Osteoblast (primary cell): ENCODE measurements around the gene RFX2. TPM values are rescaled to one million over a fixed set of nuclear protein-coding genes. Genes with fewer than 3 reads are reported as not detected.

Experiments
- DNase-seq: peaks from one replicate; pipeline ENCODE4 v3.0.0; 2011; ENCODE audit warnings: low spot score, mixed read lengths; ENCODE audit not compliant: insufficient read length; ENCODE audit errors: missing footprints
- H2AFZ ChIP-seq: 2 replicates; pipeline ENCODE4 v1.6.0; 2011; ENCODE audit warnings: mild to moderate bottlenecking, low read length
- H3K27ac ChIP-seq: 2 replicates; pipeline ENCODE4 v1.5.1; 2011; ENCODE audit warnings: mild to moderate bottlenecking, low read depth, low read length, moderate library complexity
- H3K27me3 ChIP-seq: 2 replicates; pipeline ENCODE4 v1.6.0; 2012; ENCODE audit warnings: mild to moderate bottlenecking, control low read depth, inconsistent platforms, low read length, moderate library complexity; ENCODE audit not compliant: insufficient read depth
- H3K36me3 ChIP-seq: 2 replicates; pipeline ENCODE4 v1.5.1; 2011; ENCODE audit warnings: mild to moderate bottlenecking, low read length, control low read depth, moderate library complexity; ENCODE audit not compliant: insufficient read depth
- H3K4me1 ChIP-seq: 2 replicates; pipeline ENCODE4 v1.5.1; 2011; ENCODE audit warnings: mild to moderate bottlenecking, low read length, control low read depth, moderate library complexity; ENCODE audit not compliant: insufficient read depth
- H3K4me2 ChIP-seq: 2 replicates; pipeline ENCODE4 v1.6.0; 2011; ENCODE audit warnings: mild to moderate bottlenecking, low read length; ENCODE audit not compliant: insufficient read depth
- H3K4me3 ChIP-seq: fragments of 200-600 bp; sonication (generic); 3 replicates; pipeline ENCODE4 v1.5.1; 2012; ENCODE audit warnings: mild to moderate bottlenecking, low read length, inconsistent platforms; ENCODE audit not compliant: insufficient read depth
- H3K79me2 ChIP-seq: 2 replicates; pipeline ENCODE4 v1.6.0; 2012; ENCODE audit warnings: mild to moderate bottlenecking, low read length, control low read depth, inconsistent platforms; ENCODE audit not compliant: insufficient read depth
- H3K9me3 ChIP-seq: 2 replicates; pipeline ENCODE4 v1.5.1; 2011; ENCODE audit warnings: low read depth, low read length, control low read depth
- H4K20me1 ChIP-seq: 2 replicates; pipeline ENCODE4 v1.6.0; 2012; ENCODE audit warnings: mild to moderate bottlenecking, low read length, control low read depth; ENCODE audit not compliant: insufficient read depth
- total RNA-seq: library from RNA; depleted of rRNA; stranded (reverse); fragments of >200 nt; gene quantifications from 2 replicates; pipeline ENCODE4 v1.2.3, GENCODE V29; 2012
- TF ChIP-seq, protein P1 (sequence below): IDR thresholded peaks from 2 replicates; pipeline ENCODE4 v1.5.1; 2011; ENCODE audit warnings: mild to moderate bottlenecking, low read depth, low read length, moderate library complexity; ENCODE audit errors: extremely low read depth

The RFX2 gene
- total RNA-seq, 1 donor = 6.2 TPM

DNA sequence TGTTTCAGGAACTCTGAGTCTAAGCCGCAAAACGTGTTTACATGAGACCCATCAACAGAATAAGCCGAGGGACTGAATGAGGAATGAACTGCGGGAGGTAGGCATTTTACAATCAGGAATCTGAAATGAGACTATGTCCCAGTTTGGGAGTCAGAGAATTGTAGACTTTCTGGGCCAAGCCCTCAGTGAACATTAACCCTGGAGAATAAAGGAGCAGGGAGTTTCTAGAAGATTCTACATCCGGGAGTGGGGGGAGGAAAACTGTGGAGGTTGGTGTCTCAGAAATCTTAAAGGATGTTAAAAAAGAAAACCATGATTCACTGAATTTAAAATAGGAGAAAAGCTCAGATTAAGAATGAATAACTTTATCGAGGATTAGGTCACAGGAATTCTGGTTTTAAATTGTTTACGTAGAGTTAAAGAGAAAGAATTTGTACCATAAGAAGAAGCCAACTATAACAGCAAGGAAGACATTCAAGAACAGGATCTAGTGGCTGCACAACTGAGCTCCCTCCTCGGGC, 18.5 kb downstream of the RFX2 start:
- no peak for DNase-seq

DNA sequence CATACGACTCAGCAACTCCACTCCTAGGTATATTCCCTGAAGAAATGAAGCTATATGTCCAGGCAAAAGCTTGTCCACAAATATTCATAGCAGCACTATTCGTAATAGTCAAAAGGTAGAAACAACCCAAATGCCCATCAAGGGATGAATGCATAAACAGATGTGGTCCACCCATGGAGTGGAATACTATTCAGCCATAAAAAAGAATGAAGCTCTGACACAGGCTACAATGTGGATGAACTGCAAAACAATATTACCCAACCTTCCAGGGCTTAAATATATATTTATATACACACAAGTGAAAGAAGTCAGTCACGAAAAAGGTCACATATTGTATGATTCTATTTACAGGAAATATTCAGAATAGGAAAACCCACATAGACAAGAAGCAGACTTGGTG, 19.7 kb downstream of the RFX2 start:
- H3K79me2 ChIP-seq = no peaks in the 10 kb centered on the region
- no peaks in the 10 kb centered on the region for H3K27me3 ChIP-seq
- H2AFZ ChIP-seq = no peak overlapping the region
- H3K27ac ChIP-seq = no peak overlapping the region
- no peaks in the 10 kb centered on the region for H3K9me3 ChIP-seq
- H3K4me1 ChIP-seq = peaks cover 50% of the 10 kb centered on the region
- no peaks in the 10 kb centered on the region for H4K20me1 ChIP-seq
- no peak overlapping the region for H3K4me3 ChIP-seq
- TF ChIP-seq, protein P1, sequence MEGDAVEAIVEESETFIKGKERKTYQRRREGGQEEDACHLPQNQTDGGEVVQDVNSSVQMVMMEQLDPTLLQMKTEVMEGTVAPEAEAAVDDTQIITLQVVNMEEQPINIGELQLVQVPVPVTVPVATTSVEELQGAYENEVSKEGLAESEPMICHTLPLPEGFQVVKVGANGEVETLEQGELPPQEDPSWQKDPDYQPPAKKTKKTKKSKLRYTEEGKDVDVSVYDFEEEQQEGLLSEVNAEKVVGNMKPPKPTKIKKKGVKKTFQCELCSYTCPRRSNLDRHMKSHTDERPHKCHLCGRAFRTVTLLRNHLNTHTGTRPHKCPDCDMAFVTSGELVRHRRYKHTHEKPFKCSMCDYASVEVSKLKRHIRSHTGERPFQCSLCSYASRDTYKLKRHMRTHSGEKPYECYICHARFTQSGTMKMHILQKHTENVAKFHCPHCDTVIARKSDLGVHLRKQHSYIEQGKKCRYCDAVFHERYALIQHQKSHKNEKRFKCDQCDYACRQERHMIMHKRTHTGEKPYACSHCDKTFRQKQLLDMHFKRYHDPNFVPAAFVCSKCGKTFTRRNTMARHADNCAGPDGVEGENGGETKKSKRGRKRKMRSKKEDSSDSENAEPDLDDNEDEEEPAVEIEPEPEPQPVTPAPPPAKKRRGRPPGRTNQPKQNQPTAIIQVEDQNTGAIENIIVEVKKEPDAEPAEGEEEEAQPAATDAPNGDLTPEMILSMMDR = no peak
- DNase-seq = no peak
- H3K4me2 ChIP-seq = no peak overlapping the region
- no peaks in the 10 kb centered on the region for H3K36me3 ChIP-seq

More for the DNA sequence above, 18.5 kb downstream of the RFX2 start:
- Histone ChIP-seq H4K20me1 (no peaks in the 10 kb centered on the region), H3K27ac (peak overlapping the region; percentile 89), H3K4me2 (peak overlapping the region; percentile 83), H3K27me3 (no peaks in the 10 kb centered on the region), H3K36me3 (no peaks in the 10 kb centered on the region), H3K4me1 (peaks cover 41% of the 10 kb centered on the region), H3K79me2 (no peaks in the 10 kb centered on the region), H2AFZ (peak overlapping the region; percentile 53), H3K4me3 (peak overlapping the region; percentile 61), H3K9me3 (no peaks in the 10 kb centered on the region)
- TF ChIP-seq, protein P1 = no peak

DNA sequence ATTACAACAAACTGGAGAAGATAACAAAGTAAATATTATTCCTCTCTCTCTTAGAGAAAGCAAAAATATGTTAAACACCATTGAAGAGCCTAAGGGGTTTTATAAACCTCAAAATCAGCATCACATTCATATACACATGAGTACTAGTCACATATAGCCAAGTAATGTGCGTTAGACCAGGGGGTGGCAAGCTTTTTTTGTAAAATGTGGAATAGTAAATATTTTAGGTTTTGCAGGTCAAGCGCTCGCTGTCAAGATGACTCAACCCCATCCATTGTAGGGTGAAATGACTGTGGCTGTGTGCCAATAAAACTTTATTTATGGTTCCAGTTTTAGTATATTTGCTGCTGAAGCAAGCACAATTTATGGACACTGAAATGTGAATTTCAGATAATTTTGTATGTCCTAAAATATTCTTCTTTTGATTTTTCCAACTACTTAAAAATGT, 21.7 kb downstream of the RFX2 start:
- TF ChIP-seq, protein P1 = no peak
- H3K9me3 ChIP-seq = no peaks in the 10 kb centered on the region
- H3K27ac ChIP-seq = peak overlapping the region; percentile 50
- no peak overlapping the region for H2AFZ ChIP-seq
- no peaks in the 10 kb centered on the region for H3K27me3 ChIP-seq
- no peak overlapping the region for H3K4me3 ChIP-seq
- H3K4me2 ChIP-seq = peak overlapping the region; percentile 62
- no peaks in the 10 kb centered on the region for H4K20me1 ChIP-seq
- H3K4me1 ChIP-seq = peaks cover 50% of the 10 kb centered on the region
- H3K79me2 ChIP-seq = no peaks in the 10 kb centered on the region
- H3K36me3 ChIP-seq = no peaks in the 10 kb centered on the region
- DNase-seq = no peak

DNA sequence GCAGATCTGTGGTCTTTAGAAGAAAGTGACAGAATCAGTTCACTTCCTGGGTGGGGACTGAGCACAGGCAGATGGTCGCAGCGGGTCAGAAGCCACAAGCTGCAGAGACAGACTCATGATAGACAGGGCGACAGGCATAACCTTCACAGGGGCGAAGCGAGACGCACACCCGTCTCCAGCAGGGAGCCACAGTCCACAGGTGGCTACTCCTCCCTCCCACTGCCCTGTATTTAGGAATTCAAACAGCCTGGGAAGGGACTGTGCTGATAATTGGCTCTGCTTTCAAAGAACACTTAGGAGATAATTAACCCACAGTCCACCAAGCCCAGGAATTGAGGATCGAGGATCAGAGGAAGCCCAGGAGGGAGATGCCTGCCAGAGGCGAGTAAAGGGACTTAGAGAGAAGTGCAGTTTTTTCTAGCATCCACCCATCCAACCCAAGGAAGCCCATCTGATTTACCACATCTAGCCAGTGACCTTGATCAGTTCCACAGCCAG, 23.2 kb downstream of the RFX2 start:
- H3K4me2 ChIP-seq = peak overlapping the region; percentile 62
- H3K36me3 ChIP-seq = no peaks in the 10 kb centered on the region
- H3K27me3 ChIP-seq = no peaks in the 10 kb centered on the region
- peaks cover 41% of the 10 kb centered on the region for H3K4me1 ChIP-seq
- no peaks in the 10 kb centered on the region for H3K9me3 ChIP-seq
- TF ChIP-seq, protein P1 = no peak
- peak overlapping the region; percentile 50 for H3K27ac ChIP-seq
- H3K4me3 ChIP-seq = no peak overlapping the region
- DNase-seq = no peak
- no peak overlapping the region for H2AFZ ChIP-seq
- H3K79me2 ChIP-seq = no peaks in the 10 kb centered on the region
- no peaks in the 10 kb centered on the region for H4K20me1 ChIP-seq
